Ishikawa (cell line): Measurements from ENCODE around the gene MOCS3.

Experiments
- CEBPB ChIP-seq: IDR thresholded peaks from 2 replicates; pipeline ENCODE4 v1.6.1; 2012
- CREB1 ChIP-seq: IDR thresholded peaks from 2 replicates; pipeline ENCODE4 v1.6.1; 2012; ENCODE audit warnings: low read depth
- EGR1 ChIP-seq: IDR thresholded peaks from 2 replicates; pipeline ENCODE4 v1.6.1; 2012
- EP300 ChIP-seq: IDR thresholded peaks from 2 replicates; pipeline ENCODE4 v1.6.1; 2012; ENCODE audit warnings: borderline replicate concordance
- FOXM1 ChIP-seq: IDR thresholded peaks from 2 replicates; pipeline ENCODE4 v1.6.1; 2012; ENCODE audit warnings: low read depth, borderline replicate concordance
- MAX ChIP-seq: IDR thresholded peaks from 2 replicates; pipeline ENCODE4 v1.6.1; 2012
- NFIC ChIP-seq: IDR thresholded peaks from 2 replicates; pipeline ENCODE4 v1.6.1; 2012
- RAD21 ChIP-seq: IDR thresholded peaks from 2 replicates; pipeline ENCODE4 v1.6.1; 2012; ENCODE audit warnings: low read depth
- REST ChIP-seq: IDR thresholded peaks from 2 replicates; pipeline ENCODE4 v1.6.1; 2012; ENCODE audit warnings: low read depth, mild to moderate bottlenecking
- TAF1 ChIP-seq: IDR thresholded peaks from 2 replicates; pipeline ENCODE4 v1.6.1; 2012; ENCODE audit warnings: low read depth, mild to moderate bottlenecking
- TCF12 ChIP-seq: IDR thresholded peaks from 2 replicates; pipeline ENCODE4 v1.6.1; 2012; ENCODE audit warnings: low read depth
- TEAD4 ChIP-seq: IDR thresholded peaks from 2 replicates; pipeline ENCODE4 v1.6.1; 2012
- USF1 ChIP-seq: IDR thresholded peaks from 2 replicates; pipeline ENCODE4 v1.6.1; 2012
- YY1 ChIP-seq: IDR thresholded peaks from 2 replicates; pipeline ENCODE4 v1.6.1; 2012; ENCODE audit warnings: low read depth
- ZBTB7A ChIP-seq: IDR thresholded peaks from 2 replicates; pipeline ENCODE4 v1.6.1; 2012; ENCODE audit warnings: low read depth

MOCS3 gene

GRCh38 chr20:50968289-50968688 lies 9.7 kb downstream of the MOCS3 start:
- no peak for TF ChIP-seq TAF1
- TF ChIP-seq CEBPB, result no peak
- no peak for TF ChIP-seq TCF12
- TF ChIP-seq TEAD4, result no peak
- no peak for TF ChIP-seq MAX
- no peak for TF ChIP-seq ZBTB7A
- TF ChIP-seq REST, result no peak
- TF ChIP-seq YY1, result no peak
- TF ChIP-seq USF1, result no peak
- TF ChIP-seq CREB1, result no peak
- no peak for TF ChIP-seq RAD21
- no peak for TF ChIP-seq FOXM1
- no peak for TF ChIP-seq EGR1
- no peak for TF ChIP-seq NFIC

GRCh38 chr20:50969435-50969834 lies 10.8 kb downstream of the MOCS3 start:
- TF ChIP-seq FOXM1 (no peak), REST (no peak), TAF1 (no peak), YY1 (no peak), CEBPB (no peak), MAX (no peak), EP300 (no peak), RAD21 (no peak), EGR1 (no peak), TCF12 (no peak)

GRCh38 chr20:50969912-50970311 lies 11.3 kb downstream of the MOCS3 start:
- TF ChIP-seq EGR1, result no peak
- no peak for TF ChIP-seq EP300
- TF ChIP-seq FOXM1, result no peak
- TF ChIP-seq USF1, result no peak
- no peak for TF ChIP-seq CEBPB
- no peak for TF ChIP-seq YY1
- TF ChIP-seq RAD21, result no peak
- TF ChIP-seq MAX, result no peak
- no peak for TF ChIP-seq ZBTB7A
- TF ChIP-seq CREB1, result no peak
- TF ChIP-seq TCF12, result no peak
- TF ChIP-seq TAF1, result no peak

- no peak for TF ChIP-seq EP300
- TF ChIP-seq REST, result no peak
- no peak for TF ChIP-seq RAD21
- TF ChIP-seq TEAD4, result no peak
- no peak for TF ChIP-seq NFIC
- TF ChIP-seq CEBPB, result no peak
- TF ChIP-seq ZBTB7A, result no peak
- TF ChIP-seq MAX, result no peak
- no peak for TF ChIP-seq YY1
- no peak for TF ChIP-seq EGR1
- no peak for TF ChIP-seq CREB1
- no peak for TF ChIP-seq TAF1
- no peak for TF ChIP-seq TCF12
- TF ChIP-seq FOXM1, result no peak
- TF ChIP-seq USF1, result no peak
These were observed 17.2 kb downstream of the MOCS3 start for GRCh38 chr20:50975701-50976330.
